Endothelial cell of umbilical vein (primary cell): ENCODE measurements around the gene UBQLNL. TPM values are rescaled to one million over a fixed set of nuclear protein-coding genes. Genes with fewer than 3 reads are reported as not detected.

Experiments
- BruUV-seq: library from RNA; stranded (reverse); fragments of 400-500 nt; replicated peaks from 2 replicates; lab custom pipeline; 2021; lab: Mats Ljungman, UMichigan
- CTCF ChIA-PET: fragments of 300-600, 350-600 bp; sonication (Branson Sonifier 250); formaldehyde crosslinking; loops from one replicate; lab custom pipeline; 2021; ENCODE audit warnings: antibody characterized with exemption, inconsistent platforms; lab: Charles Lee
- POLR2A ChIA-PET: fragments of 300-600, 350-600 bp; sonication (Branson Sonifier 250); formaldehyde crosslinking; loops from one replicate; lab custom pipeline; 2021; ENCODE audit warnings: antibody characterized with exemption, inconsistent platforms; lab: Charles Lee
- DNase-seq: peaks from one replicate; pipeline ENCODE4 v3.0.0-alpha.2; 2011; ENCODE audit warnings: low read depth, low spot score
- FAIRE-seq: peaks from 2 replicates; lab custom pipeline; 2011; peaks lifted over from hg19 to GRCh38; lab: Jason Lieb, UNC
- H2AFZ ChIP-seq: 2 replicates; pipeline ENCODE4 v1.6.0; 2012; ENCODE audit warnings: low read depth, low read length, control low read depth, inconsistent platforms
- H3K27ac ChIP-seq: 2 replicates; pipeline ENCODE4 v1.5.1; 2011; ENCODE audit warnings: low read depth, mild to moderate bottlenecking, control low read depth, low read length, moderate library complexity; ENCODE audit not compliant: insufficient read depth
- H3K27me3 ChIP-seq, 2 experiments: 2 replicates each; pipeline versions ENCODE4 v1.6.0 to v1.6.1; 2011; ENCODE audit warnings: low read length in 2 of 2, mixed read lengths in 1 of 2; ENCODE audit not compliant: control insufficient read depth in 2 of 2, insufficient read depth in 2 of 2
- H3K36me3 ChIP-seq, 2 experiments: 2 replicates in 1 of 2; 3 replicates in 1 of 2; pipeline ENCODE4 v1.5.1; 2011; ENCODE audit warnings: low read length in 2 of 2, mild to moderate bottlenecking in 1 of 2, moderate library complexity in 1 of 2; ENCODE audit not compliant: control insufficient read depth in 2 of 2, insufficient read depth in 2 of 2; ENCODE audit errors: extremely low read depth in 1 of 2
- H3K4me1 ChIP-seq: 3 replicates; pipeline ENCODE4 v1.5.1; 2011; ENCODE audit warnings: mild to moderate bottlenecking, low read length; ENCODE audit not compliant: control insufficient read depth, insufficient read depth; ENCODE audit errors: extremely low read depth
- H3K4me2 ChIP-seq: 2 replicates; pipeline ENCODE4 v1.6.1; 2011; ENCODE audit warnings: low read length, control low read depth, mixed read lengths; ENCODE audit not compliant: insufficient read depth
- H3K4me3 ChIP-seq, 3 experiments: fragments of 200-600 bp in 1 of 3; sonication (generic), shearing (Covaris generic) in 1 of 3; replicated peaks in 1 of 3; 2 replicates each; pipeline ENCODE4 v1.5.1; 2011 to 2016; ENCODE audit warnings: control low read depth in 3 of 3, low read length in 3 of 3, mild to moderate bottlenecking in 2 of 3, inconsistent platforms in 1 of 3, low read depth in 1 of 3, moderate library complexity in 1 of 3; ENCODE audit not compliant: insufficient read depth in 1 of 3
- H3K79me2 ChIP-seq: 2 replicates; pipeline ENCODE4 v1.6.0; 2012; ENCODE audit warnings: low read length, inconsistent platforms; ENCODE audit not compliant: control insufficient read depth, insufficient read depth
- H3K9ac ChIP-seq: replicated peaks from 2 replicates; pipeline ENCODE3; 2011; ENCODE audit warnings: low read length, control low read depth; ENCODE audit not compliant: insufficient read depth; ENCODE audit errors: extremely low read depth
- H3K9me1 ChIP-seq: replicated peaks from 3 replicates; pipeline ENCODE4 v1.6.0; 2011; ENCODE audit warnings: mild to moderate bottlenecking, low read length; ENCODE audit not compliant: control insufficient read depth, insufficient read depth; ENCODE audit errors: extremely low read depth
- H3K9me3 ChIP-seq: replicated peaks from 2 replicates; pipeline ENCODE4 v1.5.1; 2012; ENCODE audit warnings: low read length, inconsistent platforms; ENCODE audit not compliant: control insufficient read depth, insufficient read depth
- H4K20me1 ChIP-seq: replicated peaks from 2 replicates; pipeline ENCODE3; 2011; ENCODE audit warnings: mild to moderate bottlenecking, low read length; ENCODE audit not compliant: control insufficient read depth, insufficient read depth; ENCODE audit errors: extremely low read depth
- EZH2 ChIP-seq: IDR thresholded peaks from 2 replicates; pipeline ENCODE4 v1.6.1; 2012; ENCODE audit warnings: borderline replicate concordance, low read depth, mild to moderate bottlenecking, moderate library complexity, low read length, inconsistent platforms; ENCODE audit not compliant: severe bottlenecking
- FOS ChIP-seq: IDR thresholded peaks from 2 replicates; pipeline ENCODE4 v1.6.1; 2011; ENCODE audit warnings: mild to moderate bottlenecking, low read length, moderate library complexity, borderline replicate concordance; ENCODE audit not compliant: insufficient read depth
- GATA2 ChIP-seq: IDR thresholded peaks from 2 replicates; pipeline ENCODE4 v1.7.0; 2011; ENCODE audit warnings: low read depth, mild to moderate bottlenecking, moderate library complexity, mixed read lengths, low read length; ENCODE audit not compliant: insufficient read length, insufficient read depth
- JUN ChIP-seq: IDR thresholded peaks from 2 replicates; pipeline ENCODE4 v1.6.1; 2011; ENCODE audit warnings: borderline replicate concordance, low read depth; ENCODE audit not compliant: insufficient read length, insufficient read depth
- MAX ChIP-seq: IDR thresholded peaks from 2 replicates; pipeline ENCODE4 v1.6.1; 2011; ENCODE audit not compliant: insufficient read depth, insufficient read length
- MYC ChIP-seq: IDR thresholded peaks from one replicate; pipeline ENCODE4 v1.6.1; 2011; ENCODE audit warnings: mild to moderate bottlenecking, low read depth, low read length
- POLR2A ChIP-seq: IDR thresholded peaks from 2 replicates; pipeline ENCODE4 v1.6.1; 2012; ENCODE audit warnings: low read depth, mild to moderate bottlenecking, control low read depth, low read length
- POLR2AphosphoS5 ChIP-seq: IDR thresholded peaks from 2 replicates; pipeline ENCODE4 v1.6.1; 2012; ENCODE audit warnings: low read depth, mild to moderate bottlenecking, control low read depth, low read length, moderate library complexity; ENCODE audit not compliant: insufficient read depth
- dilution Hi-C: fragments of 300-500 bp; cut with MboI; formaldehyde crosslinking; loops from one replicate; pipeline ENCODE4 v1.15.0; 2019; ENCODE audit warnings: low sequenced_read_pairs; ENCODE audit not compliant: extremely low pct_ligation_motif_present
- intact Hi-C: fragments of 100-400 bp; cut with micrococcal nuclease; formaldehyde crosslinking; loops from one replicate; pipeline ENCODE4 v1.10.0; 2022
- polyA plus RNA-seq, 4 experiments: library from polyadenylated mRNA; depleted of rRNA in 3 of 4; stranded (reverse) in 3 of 4; unstranded in 1 of 4; fragments of >200 nt; gene quantifications; 2 replicates each; pipeline versions ENCODE4 v1.2.1 to v1.2.3, GENCODE V29; 2011 to 2012; ENCODE audit warnings: missing spikeins in 1 of 4
- total RNA-seq: library from RNA; stranded (reverse); gene quantifications from 2 replicates; pipeline ENCODE4 v1.2.3, GENCODE V29; 2021
- TF ChIP-seq, protein P1 (sequence below), 2 donors: IDR thresholded peaks; 1 replicate in 1 of 2; 2 replicates in 1 of 2; pipeline ENCODE4 v1.5.1; 2011; ENCODE audit warnings: low read length in 2 of 2, mild to moderate bottlenecking in 2 of 2, moderate library complexity in 2 of 2, control low read depth in 1 of 2, inconsistent platforms in 1 of 2, low read depth in 1 of 2; ENCODE audit not compliant: insufficient read depth in 1 of 2; ENCODE audit errors: extremely low read depth in 1 of 2

Gene UBQLNL
- total and polyA plus RNA-seq, 2 donors (not counting 3 experiments of a cell fraction or from before 2014, with no cell fraction given), result 0.33 to 0.48 TPM

DNA sequence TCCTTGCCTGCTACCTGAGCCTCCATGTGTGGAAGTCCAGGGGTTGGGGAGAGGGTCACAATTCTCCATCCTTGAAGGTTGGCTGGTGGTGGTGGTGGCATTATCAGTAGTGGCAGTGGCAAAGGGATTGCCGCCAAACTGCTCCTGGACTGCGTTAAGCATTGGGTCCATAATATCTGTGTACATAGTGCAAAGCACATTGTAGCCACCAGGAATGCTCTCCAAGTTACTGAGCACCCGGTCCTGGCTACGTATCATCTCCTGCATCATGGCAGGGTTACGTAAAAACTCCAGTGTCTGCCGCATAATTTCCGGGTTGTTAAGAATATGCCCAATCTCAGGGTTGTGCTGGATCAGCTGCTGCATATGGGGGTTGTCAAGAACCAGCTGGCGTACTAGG, 7.9 kb downstream of the UBQLNL start:
- H3K79me2 ChIP-seq, result no peaks in the 10 kb centered on the region
- no peak overlapping the region for H3K4me3 ChIP-seq
- BruUV-seq, result no TSS peak
- DNase-seq (no peak), FAIRE-seq (no peak)
- no peaks in the 10 kb centered on the region for H3K9me1 ChIP-seq
- H3K9ac ChIP-seq, result no peak overlapping the region
- ChIA-PET POLR2A (no interaction called here), CTCF (no interaction called here)
- H3K27ac ChIP-seq, result no peak overlapping the region
- TF ChIP-seq MAX (no peak), EZH2 (no peak), POLR2AphosphoS5 (no peak), GATA2 (no peak), FOS (no peak), POLR2A (no peak), MYC (no peak), JUN (no peak)
- TF ChIP-seq, protein P1, sequence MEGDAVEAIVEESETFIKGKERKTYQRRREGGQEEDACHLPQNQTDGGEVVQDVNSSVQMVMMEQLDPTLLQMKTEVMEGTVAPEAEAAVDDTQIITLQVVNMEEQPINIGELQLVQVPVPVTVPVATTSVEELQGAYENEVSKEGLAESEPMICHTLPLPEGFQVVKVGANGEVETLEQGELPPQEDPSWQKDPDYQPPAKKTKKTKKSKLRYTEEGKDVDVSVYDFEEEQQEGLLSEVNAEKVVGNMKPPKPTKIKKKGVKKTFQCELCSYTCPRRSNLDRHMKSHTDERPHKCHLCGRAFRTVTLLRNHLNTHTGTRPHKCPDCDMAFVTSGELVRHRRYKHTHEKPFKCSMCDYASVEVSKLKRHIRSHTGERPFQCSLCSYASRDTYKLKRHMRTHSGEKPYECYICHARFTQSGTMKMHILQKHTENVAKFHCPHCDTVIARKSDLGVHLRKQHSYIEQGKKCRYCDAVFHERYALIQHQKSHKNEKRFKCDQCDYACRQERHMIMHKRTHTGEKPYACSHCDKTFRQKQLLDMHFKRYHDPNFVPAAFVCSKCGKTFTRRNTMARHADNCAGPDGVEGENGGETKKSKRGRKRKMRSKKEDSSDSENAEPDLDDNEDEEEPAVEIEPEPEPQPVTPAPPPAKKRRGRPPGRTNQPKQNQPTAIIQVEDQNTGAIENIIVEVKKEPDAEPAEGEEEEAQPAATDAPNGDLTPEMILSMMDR (IDR thresholded peaks at IDR 0.05; ENCODE audit: extremely low read depth in 1 of 2, insufficient read depth in 1 of 2, low read depth in 1 of 2, low read length in 2 of 2), result no peak
- intact Hi-C loops, result no loop called here
- peaks cover 0 to 2% of the 10 kb centered on the region in 2 experiments for H3K27me3 ChIP-seq
- no peaks in the 10 kb centered on the region for H4K20me1 ChIP-seq
- dilution Hi-C loops, result no loop called here
- H2AFZ ChIP-seq, result no peak overlapping the region
- no peaks in the 10 kb centered on the region for H3K4me1 ChIP-seq
- no peak overlapping the region for H3K4me2 ChIP-seq
- H3K9me3 ChIP-seq, result no peaks in the 10 kb centered on the region
- no peaks in the 10 kb centered on the region for H3K36me3 ChIP-seq
